Measurements from ENCODE around the gene THAP7.

THAP7 gene

GRCh38 chr22:20992456-20993303 lies 9.2 kb downstream of the THAP7 start:
- DNase-seq, result no peak

DNA sequence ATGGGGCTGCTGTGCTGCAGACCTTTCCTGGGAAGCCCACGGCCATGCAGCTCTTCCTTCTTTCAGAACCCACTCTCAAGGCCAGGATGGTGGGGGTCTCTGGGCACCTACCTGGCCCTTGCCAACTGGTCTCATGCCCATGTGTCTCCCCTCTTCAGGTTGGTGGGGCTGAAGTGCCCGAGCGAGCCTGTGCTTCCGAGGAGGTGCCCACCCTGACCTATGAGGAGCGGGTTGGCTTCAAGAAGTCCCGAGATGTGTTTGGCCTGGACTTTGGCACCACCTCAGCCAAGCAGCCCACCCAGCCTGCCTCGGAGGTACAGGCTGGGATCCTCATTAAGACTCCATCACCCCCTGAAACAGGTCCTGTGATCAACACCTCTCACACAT lies 9.9 kb downstream of the THAP7 start:
- DNase-seq, result no peak

DNA sequence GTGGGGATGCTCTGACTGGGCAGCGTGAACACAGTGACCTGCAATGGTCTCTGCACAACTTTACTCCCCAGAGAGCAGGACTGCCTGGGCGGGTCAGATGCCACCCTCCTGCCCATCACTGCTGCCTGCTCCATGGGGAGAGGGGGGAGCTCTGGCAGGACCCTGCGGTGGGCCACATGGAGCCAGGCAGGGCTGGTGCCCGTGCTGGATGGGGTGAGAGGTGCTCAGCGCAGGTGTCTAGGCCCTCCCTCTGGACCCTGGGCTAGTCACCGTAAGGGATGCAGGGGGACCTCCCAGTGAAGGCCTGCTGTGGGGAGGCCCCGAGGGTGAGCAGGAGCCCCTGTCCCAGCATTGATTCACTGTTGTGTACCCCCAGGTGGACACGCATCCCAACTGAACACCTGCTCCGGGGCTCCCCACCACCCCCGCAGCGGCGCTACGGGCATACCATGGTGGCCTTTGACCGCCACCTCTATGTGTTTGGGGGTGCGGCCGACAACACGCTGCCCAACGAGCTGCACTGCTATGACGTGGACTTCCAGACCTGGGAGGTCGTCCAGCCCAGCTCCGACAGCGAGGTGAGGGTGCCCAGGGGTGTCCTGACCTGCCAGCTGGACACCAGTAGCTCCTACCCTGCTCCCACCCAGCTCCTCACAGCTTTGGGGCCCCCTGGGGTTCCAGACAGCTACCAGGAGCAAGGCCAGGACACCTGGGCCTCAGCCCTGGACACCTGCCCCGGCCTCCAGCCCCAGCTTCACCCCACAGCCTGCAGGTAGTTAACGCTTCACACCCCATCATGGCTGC lies 10.5 kb downstream of the THAP7 start:
- no peak for DNase-seq

DNA sequence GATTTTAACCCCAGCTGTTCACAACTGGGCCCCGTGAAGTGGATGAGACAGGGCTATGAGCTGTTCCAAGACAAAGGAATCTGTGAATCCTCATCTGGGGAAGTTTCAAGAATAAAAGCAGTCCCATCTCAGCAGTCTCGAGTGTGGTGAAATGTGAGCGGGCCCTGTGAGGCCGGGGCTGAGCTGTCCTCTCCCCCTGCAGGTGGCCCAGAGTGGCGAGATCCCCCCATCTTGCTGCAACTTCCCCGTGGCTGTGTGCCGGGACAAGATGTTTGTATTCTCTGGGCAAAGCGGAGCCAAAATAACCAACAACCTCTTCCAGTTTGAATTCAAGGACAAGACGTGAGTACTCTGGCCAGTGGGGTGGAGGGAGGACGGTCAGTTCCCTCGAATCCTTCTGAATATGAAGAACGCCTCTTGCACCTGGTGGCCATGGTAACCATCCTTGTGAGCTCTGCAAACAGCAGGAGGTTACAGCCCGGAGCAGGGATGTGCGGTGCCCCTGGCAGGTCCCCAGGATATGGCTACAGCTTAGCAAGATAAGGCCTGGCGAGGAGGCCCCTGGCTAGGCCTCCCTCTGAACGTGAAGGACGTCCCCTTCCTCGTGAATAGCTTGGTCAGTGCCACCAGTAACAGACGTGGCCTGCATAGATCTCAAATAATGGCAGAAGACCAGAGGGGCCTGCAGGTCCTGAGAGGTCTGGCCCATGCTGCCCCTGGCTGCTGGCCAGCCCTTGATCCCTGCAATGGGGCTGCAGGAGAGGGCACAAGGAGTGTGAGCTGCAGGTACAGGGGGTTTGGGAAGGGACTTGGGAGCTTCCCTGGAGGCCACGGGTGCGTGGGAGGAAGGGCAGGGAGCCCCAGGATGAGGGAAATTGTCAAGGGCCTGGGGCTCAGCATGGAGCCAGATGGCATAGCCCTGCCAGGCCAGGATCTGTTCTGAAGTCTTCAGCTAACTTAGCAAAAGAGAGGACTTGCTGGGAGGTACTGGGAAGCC lies 11.4 kb downstream of the THAP7 start:
- DNase-seq, result no peak

DNA sequence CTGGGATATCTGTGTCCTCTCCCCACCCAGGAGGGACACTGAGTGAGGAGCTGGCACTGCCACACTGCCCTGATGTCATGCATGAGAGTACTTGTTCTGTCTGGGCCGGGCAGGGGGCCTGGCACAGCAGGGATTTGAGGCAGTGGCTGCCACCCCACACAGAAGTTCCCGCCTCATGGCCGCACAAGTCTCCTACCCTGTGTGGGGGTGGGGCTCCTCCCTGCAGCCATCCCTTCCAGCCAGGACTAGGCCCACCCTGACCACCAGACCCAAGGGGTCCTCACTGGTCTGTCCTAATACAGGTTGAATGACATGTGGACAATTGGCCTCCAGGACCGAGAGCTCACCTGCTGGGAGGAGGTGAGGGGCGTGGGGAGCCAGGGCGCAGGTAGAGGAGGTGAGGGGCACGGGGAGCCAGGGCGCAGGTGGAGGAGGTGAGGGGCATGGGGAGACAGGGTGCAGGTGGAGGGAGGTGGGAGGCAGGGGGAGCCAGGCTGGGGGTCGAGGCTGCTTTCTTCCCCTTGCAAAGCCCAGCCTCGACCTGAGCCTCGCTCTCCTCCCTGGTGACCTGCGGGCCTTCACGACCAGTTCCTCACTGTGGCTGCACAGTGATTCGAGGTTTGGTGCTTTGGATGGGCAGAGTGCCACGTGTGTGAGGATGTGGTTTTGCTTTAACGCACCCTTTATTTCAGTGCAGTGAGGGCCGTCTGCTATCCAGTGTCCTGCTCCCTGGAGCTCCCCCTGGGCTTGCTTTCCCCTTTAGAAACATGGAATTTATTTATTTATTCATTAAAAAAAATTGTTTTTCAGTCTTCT lies 12.4 kb downstream of the THAP7 start:
- no peak for DNase-seq

GRCh38 chr22:20988573-20989322 lies 13.2 kb downstream of the THAP7 start:
- no peak for DNase-seq

DNA sequence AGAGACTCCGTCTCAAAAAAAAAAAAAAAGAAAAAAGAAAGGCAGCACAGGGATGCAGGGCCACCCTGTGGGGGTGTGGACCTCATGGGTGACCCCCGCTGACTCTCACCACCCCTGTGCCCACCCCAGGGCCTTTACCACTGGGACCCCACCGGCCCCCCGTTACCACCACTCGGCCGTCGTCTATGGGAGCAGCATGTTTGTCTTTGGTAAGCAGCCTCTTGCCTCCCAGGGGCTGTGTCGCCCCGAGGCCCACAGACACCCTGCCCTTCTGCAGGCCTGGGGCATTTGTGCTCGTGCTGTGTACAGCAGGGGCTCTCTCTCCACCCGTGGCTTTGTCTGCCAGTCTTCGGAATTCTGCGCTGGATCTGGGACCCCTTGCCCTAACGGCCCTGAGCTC lies 14.5 kb downstream of the THAP7 start:
- no peak for DNase-seq

DNA sequence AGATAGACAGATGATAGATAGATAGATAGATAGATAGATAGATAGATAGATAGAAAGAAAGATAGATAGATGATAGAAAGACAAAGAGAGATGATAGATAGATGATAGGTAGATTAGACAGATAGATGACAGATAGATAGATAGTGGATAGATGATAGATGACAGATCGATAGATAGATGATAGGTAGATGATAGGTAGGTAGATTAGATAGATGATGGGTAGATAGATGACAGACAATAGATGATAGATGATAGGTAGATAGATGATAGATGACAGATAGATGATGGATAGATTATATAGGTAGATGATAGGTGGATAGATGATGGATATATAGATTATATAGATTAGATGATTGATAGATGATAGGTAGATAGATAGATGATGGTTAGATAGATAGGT lies 15.6 kb downstream of the THAP7 start:
- no peak for DNase-seq

DNA sequence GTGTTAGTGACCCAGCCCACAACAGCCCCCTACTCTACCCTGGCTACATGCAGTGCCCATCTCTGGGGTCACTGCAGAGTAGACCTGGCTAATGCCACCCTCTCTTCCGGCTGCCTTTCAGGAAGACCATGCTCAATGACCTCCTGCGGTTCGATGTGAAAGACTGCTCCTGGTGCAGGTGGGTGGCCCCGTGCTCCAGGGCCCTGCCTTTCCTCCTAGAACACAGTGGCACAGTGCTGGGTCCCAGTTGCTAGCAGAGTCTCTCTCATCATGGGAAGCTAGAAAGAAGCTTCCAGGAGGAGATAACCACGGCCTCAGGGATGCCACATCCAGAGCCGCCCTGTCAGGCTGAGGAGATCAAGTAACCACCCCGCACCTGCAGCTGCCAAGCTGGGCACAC lies 16.2 kb downstream of the THAP7 start:
- DNase-seq, result no peak

GRCh38 chr22:20983081-20983771 lies 18.7 kb downstream of the THAP7 start:
- DNase-seq, result no peak

GRCh38 chr22:20982563-20982882 lies 19.4 kb downstream of the THAP7 start:
- no peak for DNase-seq

DNA sequence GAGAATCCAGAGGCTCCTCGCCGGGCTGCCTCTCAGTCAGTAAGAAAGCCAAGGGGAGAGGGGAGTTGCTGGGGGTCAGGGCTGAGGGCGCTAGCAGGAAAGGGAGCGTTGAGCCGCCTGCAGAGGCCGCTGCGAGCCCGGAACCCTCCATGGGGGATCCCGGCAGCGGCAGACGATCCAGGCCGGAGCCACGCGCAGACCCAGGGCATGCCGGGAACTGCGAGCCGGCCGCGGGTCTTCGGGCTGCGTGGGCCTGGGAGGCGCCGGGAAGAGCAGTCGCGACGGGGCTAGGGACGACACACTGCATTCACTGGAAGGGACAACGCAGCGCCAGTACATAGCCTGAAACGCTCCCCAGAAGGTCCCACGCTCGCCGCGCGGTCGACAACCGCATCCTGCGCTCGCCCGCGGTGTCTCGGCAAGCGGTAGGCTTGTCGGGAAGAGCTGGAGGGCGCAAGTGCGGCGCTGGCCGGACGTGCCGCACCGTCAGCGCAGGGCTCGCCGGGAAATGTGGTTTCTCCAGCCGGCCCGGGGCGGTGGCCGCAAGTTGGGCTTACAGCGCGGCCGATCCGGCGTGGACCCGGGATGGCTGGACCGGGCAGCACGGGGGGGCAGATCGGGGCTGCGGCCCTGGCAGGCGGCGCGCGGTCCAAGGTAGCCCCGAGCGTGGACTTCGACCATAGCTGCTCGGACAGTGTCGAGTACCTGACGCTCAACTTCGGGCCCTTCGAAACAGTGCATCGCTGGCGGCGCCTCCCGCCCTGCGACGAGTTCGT lies 19.9 kb downstream of the THAP7 start, which contains the start of gene LZTR1:
Gene LZTR1, plus strand, starts transcription at position 511 of the 776 bp plus-strand sequence. Its CDS starts 75 bp downstream, at position 586.
- DNase-seq, result peak; percentile 33

GRCh38 chr22:20980938-20981722 lies 20.8 kb downstream of the THAP7 start:
- no peak for DNase-seq

GRCh38 chr22:20980523-20980922 lies 21.4 kb downstream of the THAP7 start:
- DNase-seq, result no peak

- no peak for DNase-seq
Measured at GRCh38 chr22:20979940-20980453, 21.9 kb downstream of the THAP7 start.

- DNase-seq, result peak; percentile 67
Measured at GRCh38 chr22:20979243-20979809, 22.6 kb downstream of the THAP7 start.

DNA sequence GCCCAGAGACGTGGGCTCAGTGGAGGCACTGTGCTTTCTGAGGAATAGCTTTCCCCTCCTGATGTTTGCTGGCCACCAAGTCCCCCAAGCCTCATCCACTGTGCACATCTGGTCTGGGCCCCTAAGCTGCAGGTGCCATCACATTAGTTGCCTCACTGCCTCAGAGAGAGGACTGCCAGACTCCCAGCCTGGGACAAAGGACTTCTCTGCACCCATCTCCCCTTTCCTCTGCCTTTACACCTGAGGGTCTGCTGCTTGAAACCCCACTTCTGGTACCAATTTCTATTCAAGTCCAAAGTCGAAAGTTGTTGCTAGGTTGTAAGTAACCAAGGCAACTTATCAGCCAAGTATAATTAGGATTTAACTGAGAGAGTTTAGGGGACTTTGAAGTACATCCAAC lies 23.5 kb downstream of the THAP7 start:
- DNase-seq, result no peak

DNA sequence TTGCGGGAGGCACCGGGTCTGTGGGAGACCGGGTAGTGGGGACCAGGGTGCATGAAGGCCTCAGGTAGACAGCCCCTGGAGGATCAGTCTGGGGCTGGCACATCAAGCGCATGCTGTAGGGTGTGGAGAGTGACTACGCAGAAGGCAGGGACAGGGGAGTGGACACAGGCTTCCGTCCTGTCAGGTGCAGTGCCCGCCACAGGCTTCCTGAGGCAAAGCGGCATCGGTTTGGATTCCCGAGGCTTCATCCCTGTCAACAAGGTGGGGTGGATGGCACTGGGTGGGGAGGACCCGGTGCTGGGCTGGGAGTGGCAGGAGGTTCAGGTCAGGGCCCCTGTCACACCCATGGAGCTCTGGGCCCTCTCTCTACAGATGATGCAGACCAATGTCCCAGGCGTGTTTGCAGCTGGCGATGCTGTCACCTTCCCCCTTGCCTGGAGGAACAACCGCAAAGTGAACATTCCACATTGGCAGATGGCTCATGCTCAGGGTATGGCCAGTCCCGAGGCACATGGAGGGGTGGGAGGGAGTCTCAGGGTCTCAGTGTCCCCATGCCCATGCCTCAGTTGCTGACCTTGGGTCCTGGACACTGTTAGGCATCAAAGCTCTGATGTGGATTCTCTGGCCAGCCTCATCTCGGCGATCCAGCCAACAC lies 24.3 kb downstream of the THAP7 start:
- DNase-seq, result no peak

All from DMS153 (cell line).